ENCODE measurements around the gene CASZ1. TPM values are rescaled to one million over a fixed set of nuclear protein-coding genes. Genes with fewer than 3 reads are reported as not detected.

Gene CASZ1
- total and polyA plus RNA-seq, 10 of the 15 experiments (the other 5 are each of a cell fraction or from before 2014, with no cell fraction given) = 0.52 to 9.8 (median 3.7) TPM

DNA sequence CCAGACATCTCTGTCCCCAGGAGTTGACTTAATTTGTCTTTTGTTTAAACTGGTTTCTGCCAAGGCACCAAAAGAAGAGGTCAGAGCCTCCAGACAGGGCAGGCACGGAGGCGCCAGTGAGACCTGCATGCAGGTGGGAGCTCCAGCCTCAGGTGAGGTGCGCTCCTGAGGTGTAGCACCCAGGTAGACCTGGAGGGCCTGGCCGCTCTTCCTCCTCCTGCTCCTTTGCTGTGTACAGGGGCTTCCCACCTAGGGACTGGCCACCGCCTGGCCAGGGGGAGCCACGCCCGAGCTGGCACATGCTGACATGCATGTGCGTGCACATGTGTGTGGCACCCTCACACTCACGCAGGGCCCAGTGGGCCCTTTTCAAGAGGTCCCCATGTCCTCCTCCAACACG is 163.0 kb downstream of the CASZ1 start:
- ATAC-seq = no peak
- Histone ChIP-seq H4K20me1 (ENCODE audit: control insufficient read depth, insufficient read depth) (no peaks in the 10 kb centered on the region), H3K4me3 (no peak overlapping the region), H3K79me2 (ENCODE audit: control insufficient read depth, insufficient read depth, low read length) (no peaks in the 10 kb centered on the region), H3K27ac (ENCODE audit: control insufficient read depth, insufficient read depth) (no peak overlapping the region), H3K9ac (ENCODE audit: control insufficient read depth, insufficient read depth, low read length) (no peak overlapping the region), H3K27me3 (replicated peaks in 1 of 2; ENCODE audit: control insufficient read depth in 2 of 2, insufficient read depth in 2 of 2, low read length in 1 of 2) (no peaks in the 10 kb centered on the region), H3K9me3 (replicated peaks; ENCODE audit: control insufficient read depth, insufficient read depth, low read length) (no peaks in the 10 kb centered on the region), H2AFZ (ENCODE audit: control insufficient read depth, low read depth, low read length) (no peak overlapping the region), H3K4me1 (ENCODE audit: control insufficient read depth, insufficient read depth, low read length) (no peaks in the 10 kb centered on the region), H3K36me3 (ENCODE audit: control insufficient read depth in 2 of 2, insufficient read depth in 2 of 2, low read length in 1 of 2) (peaks cover 0 to 3% of the 10 kb centered on the region in 2 experiments; a peak in 2 of 4 replicates), H3K4me2 (ENCODE audit: control insufficient read depth, insufficient read depth) (no peak overlapping the region)
- 82% methylated on average over 10 of the region's 10 CpGs for WGBS (ENCODE audit: insufficient coverage, insufficient replicate concordance, low lambda C conversion rate, missing lambda C conversion rate)
- intact Hi-C loops (cut with micrococcal nuclease; ENCODE audit: unreplicated experiment) = no loop called here
- ChIA-PET POLR2A (no interaction called here), CTCF (no interaction called here), RAD21 (ENCODE audit: unreplicated experiment) (no interaction called here), SMC1A (ENCODE audit: uncharacterized antibody, unreplicated experiment) (no interaction called here)
- BruUV-seq (replicated peaks) = no TSS peak
- DNase-seq (ENCODE audit: low read depth, low spot score) = no peak
- in situ Hi-C loops (cut with MboI) = no loop called here
- FAIRE-seq = no peak
- TF ChIP-seq PAX5 (IDR thresholded peaks at IDR 0.05; ENCODE audit: borderline replicate concordance, low read depth, low read length) (no peak), ZNF207 (IDR thresholded peaks at IDR 0.05; ENCODE audit: borderline replicate concordance) (no peak), MEF2B (IDR thresholded peaks at IDR 0.05; ENCODE audit: partially characterized antibody, poor library complexity, severe bottlenecking) (no peak)
- TF ChIP-seq, protein P1, sequence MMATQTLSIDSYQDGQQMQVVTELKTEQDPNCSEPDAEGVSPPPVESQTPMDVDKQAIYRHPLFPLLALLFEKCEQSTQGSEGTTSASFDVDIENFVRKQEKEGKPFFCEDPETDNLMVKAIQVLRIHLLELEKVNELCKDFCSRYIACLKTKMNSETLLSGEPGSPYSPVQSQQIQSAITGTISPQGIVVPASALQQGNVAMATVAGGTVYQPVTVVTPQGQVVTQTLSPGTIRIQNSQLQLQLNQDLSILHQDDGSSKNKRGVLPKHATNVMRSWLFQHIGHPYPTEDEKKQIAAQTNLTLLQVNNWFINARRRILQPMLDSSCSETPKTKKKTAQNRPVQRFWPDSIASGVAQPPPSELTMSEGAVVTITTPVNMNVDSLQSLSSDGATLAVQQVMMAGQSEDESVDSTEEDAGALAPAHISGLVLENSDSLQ (IDR thresholded peaks at IDR 0.05) = no peak
- TF ChIP-seq, protein P2, sequence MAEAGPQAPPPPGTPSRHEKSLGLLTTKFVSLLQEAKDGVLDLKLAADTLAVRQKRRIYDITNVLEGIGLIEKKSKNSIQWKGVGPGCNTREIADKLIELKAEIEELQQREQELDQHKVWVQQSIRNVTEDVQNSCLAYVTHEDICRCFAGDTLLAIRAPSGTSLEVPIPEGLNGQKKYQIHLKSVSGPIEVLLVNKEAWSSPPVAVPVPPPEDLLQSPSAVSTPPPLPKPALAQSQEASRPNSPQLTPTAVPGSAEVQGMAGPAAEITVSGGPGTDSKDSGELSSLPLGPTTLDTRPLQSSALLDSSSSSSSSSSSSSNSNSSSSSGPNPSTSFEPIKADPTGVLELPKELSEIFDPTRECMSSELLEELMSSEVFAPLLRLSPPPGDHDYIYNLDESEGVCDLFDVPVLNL (IDR thresholded peaks at IDR 0.05; ENCODE audit: low read depth, low read length) = no peak

DNA sequence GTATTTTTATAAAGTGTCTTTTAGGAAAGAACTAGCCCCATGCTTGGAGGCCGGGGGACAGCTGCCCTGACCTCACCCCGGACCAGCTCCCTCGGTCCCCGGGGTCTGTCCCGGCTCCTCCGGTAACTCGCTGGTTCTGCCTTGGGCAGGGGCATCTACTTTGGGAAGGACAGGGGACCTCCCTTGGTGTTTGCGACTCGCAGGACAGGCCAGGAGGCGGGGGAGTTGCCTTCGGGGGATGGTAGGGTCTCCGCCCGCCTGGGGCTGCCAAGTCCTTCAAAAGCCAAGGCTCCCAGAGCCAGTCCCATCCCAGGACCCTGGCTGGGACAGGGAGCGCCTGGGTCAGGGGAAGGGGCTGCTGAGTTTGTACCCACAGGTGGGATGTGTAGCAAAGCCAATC is 163.8 kb downstream of the CASZ1 start:
- no peaks in the 10 kb centered on the region for H4K20me1 ChIP-seq (ENCODE audit: control insufficient read depth, insufficient read depth)
- no peak overlapping the region for H3K9ac ChIP-seq (ENCODE audit: control insufficient read depth, insufficient read depth, low read length)
- no peak for FAIRE-seq
- intact Hi-C loops (cut with micrococcal nuclease; ENCODE audit: unreplicated experiment) = no loop called here
- H3K4me2 ChIP-seq (ENCODE audit: control insufficient read depth, insufficient read depth) = no peak overlapping the region
- ChIA-PET SMC1A (ENCODE audit: uncharacterized antibody, unreplicated experiment) (no interaction called here), RAD21 (ENCODE audit: unreplicated experiment) (no interaction called here), POLR2A (no interaction called here), CTCF (no interaction called here)
- no peaks in the 10 kb centered on the region for H3K27me3 ChIP-seq (replicated peaks in 1 of 2; ENCODE audit: control insufficient read depth in 2 of 2, insufficient read depth in 2 of 2, low read length in 1 of 2)
- H2AFZ ChIP-seq (ENCODE audit: control insufficient read depth, low read depth, low read length) = no peak overlapping the region
- H3K27ac ChIP-seq (ENCODE audit: control insufficient read depth, insufficient read depth) = no peak overlapping the region
- H3K9me3 ChIP-seq (replicated peaks; ENCODE audit: control insufficient read depth, insufficient read depth, low read length) = no peaks in the 10 kb centered on the region
- BruUV-seq (replicated peaks) = no TSS peak
- no peak overlapping the region for H3K4me3 ChIP-seq
- WGBS (ENCODE audit: insufficient coverage, insufficient replicate concordance, low lambda C conversion rate, missing lambda C conversion rate) = 95% methylated on average over 14 of the region's 14 CpGs
- H3K79me2 ChIP-seq (ENCODE audit: control insufficient read depth, insufficient read depth, low read length) = no peaks in the 10 kb centered on the region
- no peaks in the 10 kb centered on the region for H3K4me1 ChIP-seq (ENCODE audit: control insufficient read depth, insufficient read depth, low read length)
- ATAC-seq = no peak
- peaks cover 0 to 3% of the 10 kb centered on the region in 2 experiments; a peak in 2 of 4 replicates for H3K36me3 ChIP-seq (ENCODE audit: control insufficient read depth in 2 of 2, insufficient read depth in 2 of 2, low read length in 1 of 2)
- in situ Hi-C loops (cut with MboI) = no loop called here
- DNase-seq (ENCODE audit: low read depth, low spot score) = no peak
- TF ChIP-seq CBX5 (IDR thresholded peaks at IDR 0.05; ENCODE audit: low read depth) = no peak
